ENCODE results near the gene ZNF689. TPM values are rescaled to one million over a fixed set of nuclear protein-coding genes. Genes with fewer than 3 reads are reported as not detected.
A peak's percentile ranks its signal among the peaks of the same experiment; 100 is the strongest.

Gene ZNF689
- total and polyA plus RNA-seq, 2 of the 13 experiments (the other 11 are each of a cell fraction or from before 2014, with no cell fraction given): 9.7 to 19.5 TPM

- TF ChIP-seq ZBTB46 (CRISPR knock-in tag; IDR thresholded peaks at IDR 0.05; ENCODE audit: borderline replicate concordance) (no peak), SOX5 (CRISPR knock-in tag; IDR thresholded peaks at IDR 0.05; ENCODE audit: borderline replicate concordance) (no peak), ATF7-NPFF (CRISPR knock-in tag; IDR thresholded peaks at IDR 0.05; ENCODE audit: low read depth) (no peak), ZNF773 (CRISPR knock-in tag; IDR thresholded peaks at IDR 0.05; ENCODE audit: borderline replicate concordance) (peak; percentile 85; the same call in 1 of the 2 replicates), ZNF687 (CRISPR knock-in tag; IDR thresholded peaks at IDR 0.05) (no peak), KLF16 (CRISPR knock-in tag; IDR thresholded peaks at IDR 0.05) (no peak; a peak in 1 of 4 replicates), EED (CRISPR knock-in tag; IDR thresholded peaks at IDR 0.05) (0 out of 2 replicates have a peak, but pooled peaks have one; percentile 45), ZNF646 (CRISPR knock-in tag; IDR thresholded peaks at IDR 0.05) (no peak; the same call in 1 of the 2 replicates), ZFP90 (CRISPR knock-in tag; IDR thresholded peaks at IDR 0.05; ENCODE audit: borderline replicate concordance) (no peak), XRCC5 (optimal IDR thresholded peaks at IDR 0.05; ENCODE audit: low read length) (no peak), ZNF275 (CRISPR knock-in tag; IDR thresholded peaks at IDR 0.05; ENCODE audit: borderline replicate concordance) (no peak), MYNN (CRISPR knock-in tag; IDR thresholded peaks at IDR 0.05; ENCODE audit: low read depth) (no peak), TBX2 (CRISPR knock-in tag; IDR thresholded peaks at IDR 0.05; ENCODE audit: borderline replicate concordance) (no peak), FLYWCH1 (CRISPR knock-in tag; IDR thresholded peaks at IDR 0.05) (no peak)
These were observed 47.0 kb upstream of the ZNF689 start (continued) for GRCh38 chr16:30656974-30657865.

Measured in HepG2 (cell line).